Vagina (tissue), 2 donors: ENCODE data around the gene CCDC190.

ENCODE experiments used
- CTCF ChIP-seq, 3 experiments: fragments of 450-650 bp in 2 of 3; fragments of 200-600 bp in 1 of 3; sonication (generic) in 1 of 3; IDR thresholded peaks; one replicate each; pipeline ENCODE4 v1.5.1; 2017 to 2019; ENCODE audit warnings: antibody characterized with exemption in 3 of 3, mild to moderate bottlenecking in 2 of 3, moderate library complexity in 2 of 3
- POLR2AphosphoS5 ChIP-seq, 2 donors: sonication (generic); formaldehyde crosslinking; IDR thresholded peaks; one replicate each; pipeline ENCODE4 v1.9.0; 2017; ENCODE audit warnings: antibody characterized with exemption in 2 of 2, mild to moderate bottlenecking in 2 of 2, low read depth in 1 of 2; ENCODE audit not compliant: insufficient read depth in 1 of 2

GRCh38 chr1:162849711-162850110, 11.3 kb downstream of the CCDC190 start:
- TF ChIP-seq POLR2AphosphoS5 (IDR thresholded peaks at IDR 0.05; ENCODE audit: insufficient read depth in 1 of 2, low read depth in 1 of 2) = no peak
- no peak for TF ChIP-seq CTCF (IDR thresholded peaks at IDR 0.05)
